ENCODE measurements around the gene DGKB.

DNA sequence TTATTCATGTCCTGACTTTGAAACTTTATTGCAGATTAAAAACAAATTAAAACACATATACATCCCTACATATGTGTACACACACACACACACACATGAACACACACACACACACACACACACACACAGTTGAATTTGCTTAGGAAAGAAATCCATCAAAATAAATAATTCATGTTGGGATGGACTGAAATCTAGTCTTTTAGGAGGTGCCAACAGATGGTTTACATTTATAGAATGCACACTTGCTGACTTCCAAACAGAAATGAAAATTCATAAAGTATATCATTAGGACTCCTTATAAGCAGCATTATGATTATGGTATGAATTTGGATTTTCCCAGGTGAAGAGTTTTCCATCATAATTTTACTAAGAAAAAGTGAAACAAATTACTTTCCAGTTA, 642.5 kb downstream of the DGKB start:
- TF ChIP-seq SMAD3 (CRISPR knock-in tag; IDR thresholded peaks at IDR 0.05; ENCODE audit: borderline replicate concordance) (no peak), NFATC4 (CRISPR knock-in tag; IDR thresholded peaks at IDR 0.05) (no peak), SMAD4 (CRISPR knock-in tag; IDR thresholded peaks at IDR 0.05) (no peak), ZNF396 (CRISPR knock-in tag; IDR thresholded peaks at IDR 0.05; ENCODE audit: borderline replicate concordance) (no peak), SP1 (CRISPR knock-in tag; conservative IDR thresholded peaks at IDR 0.05) (no peak)
- TF ChIP-seq, protein P1, sequence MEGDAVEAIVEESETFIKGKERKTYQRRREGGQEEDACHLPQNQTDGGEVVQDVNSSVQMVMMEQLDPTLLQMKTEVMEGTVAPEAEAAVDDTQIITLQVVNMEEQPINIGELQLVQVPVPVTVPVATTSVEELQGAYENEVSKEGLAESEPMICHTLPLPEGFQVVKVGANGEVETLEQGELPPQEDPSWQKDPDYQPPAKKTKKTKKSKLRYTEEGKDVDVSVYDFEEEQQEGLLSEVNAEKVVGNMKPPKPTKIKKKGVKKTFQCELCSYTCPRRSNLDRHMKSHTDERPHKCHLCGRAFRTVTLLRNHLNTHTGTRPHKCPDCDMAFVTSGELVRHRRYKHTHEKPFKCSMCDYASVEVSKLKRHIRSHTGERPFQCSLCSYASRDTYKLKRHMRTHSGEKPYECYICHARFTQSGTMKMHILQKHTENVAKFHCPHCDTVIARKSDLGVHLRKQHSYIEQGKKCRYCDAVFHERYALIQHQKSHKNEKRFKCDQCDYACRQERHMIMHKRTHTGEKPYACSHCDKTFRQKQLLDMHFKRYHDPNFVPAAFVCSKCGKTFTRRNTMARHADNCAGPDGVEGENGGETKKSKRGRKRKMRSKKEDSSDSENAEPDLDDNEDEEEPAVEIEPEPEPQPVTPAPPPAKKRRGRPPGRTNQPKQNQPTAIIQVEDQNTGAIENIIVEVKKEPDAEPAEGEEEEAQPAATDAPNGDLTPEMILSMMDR (IDR thresholded peaks at IDR 0.05) = no peak
- TF ChIP-seq, protein P2, sequence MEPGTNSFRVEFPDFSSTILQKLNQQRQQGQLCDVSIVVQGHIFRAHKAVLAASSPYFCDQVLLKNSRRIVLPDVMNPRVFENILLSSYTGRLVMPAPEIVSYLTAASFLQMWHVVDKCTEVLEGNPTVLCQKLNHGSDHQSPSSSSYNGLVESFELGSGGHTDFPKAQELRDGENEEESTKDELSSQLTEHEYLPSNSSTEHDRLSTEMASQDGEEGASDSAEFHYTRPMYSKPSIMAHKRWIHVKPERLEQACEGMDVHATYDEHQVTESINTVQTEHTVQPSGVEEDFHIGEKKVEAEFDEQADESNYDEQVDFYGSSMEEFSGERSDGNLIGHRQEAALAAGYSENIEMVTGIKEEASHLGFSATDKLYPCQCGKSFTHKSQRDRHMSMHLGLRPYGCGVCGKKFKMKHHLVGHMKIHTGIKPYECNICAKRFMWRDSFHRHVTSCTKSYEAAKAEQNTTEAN (CRISPR knock-in tag; IDR thresholded peaks at IDR 0.05) = no peak
- TF ChIP-seq, protein P3, sequence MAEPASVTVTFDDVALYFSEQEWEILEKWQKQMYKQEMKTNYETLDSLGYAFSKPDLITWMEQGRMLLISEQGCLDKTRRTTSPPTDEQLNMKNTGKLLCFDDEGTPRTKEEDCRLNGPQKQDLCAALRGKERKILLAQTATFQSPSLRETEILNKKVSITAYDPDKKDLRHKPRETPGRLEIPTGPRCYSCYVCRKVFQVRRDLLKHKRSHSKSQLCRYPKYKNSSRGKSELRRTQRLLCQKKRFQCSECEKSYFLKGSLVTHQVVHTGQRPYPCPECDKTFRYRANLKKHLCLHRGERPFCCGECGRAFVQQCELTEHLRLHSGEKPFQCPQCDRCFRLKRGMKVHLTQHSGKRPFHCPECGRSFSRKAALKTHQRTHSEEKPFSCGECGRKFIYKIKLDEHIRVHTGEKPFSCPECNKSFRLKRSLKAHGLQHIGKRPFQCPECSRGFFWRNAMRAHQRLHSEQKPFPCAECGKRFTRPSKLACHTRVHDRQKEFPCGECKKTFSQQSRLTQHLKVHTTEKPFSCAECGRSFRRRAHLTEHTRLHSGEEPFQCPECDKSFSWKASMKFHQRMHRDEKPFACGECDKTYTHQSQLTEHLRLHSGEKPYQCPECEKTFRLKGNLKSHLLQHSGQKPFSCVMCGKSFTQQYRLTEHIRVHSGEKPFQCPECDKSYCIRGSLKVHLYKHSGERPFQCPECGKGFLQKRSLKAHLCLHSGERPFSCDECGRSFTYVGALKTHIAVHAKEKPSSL (CRISPR knock-in tag; conservative IDR thresholded peaks at IDR 0.05) = no peak
- TF ChIP-seq, protein P4, sequence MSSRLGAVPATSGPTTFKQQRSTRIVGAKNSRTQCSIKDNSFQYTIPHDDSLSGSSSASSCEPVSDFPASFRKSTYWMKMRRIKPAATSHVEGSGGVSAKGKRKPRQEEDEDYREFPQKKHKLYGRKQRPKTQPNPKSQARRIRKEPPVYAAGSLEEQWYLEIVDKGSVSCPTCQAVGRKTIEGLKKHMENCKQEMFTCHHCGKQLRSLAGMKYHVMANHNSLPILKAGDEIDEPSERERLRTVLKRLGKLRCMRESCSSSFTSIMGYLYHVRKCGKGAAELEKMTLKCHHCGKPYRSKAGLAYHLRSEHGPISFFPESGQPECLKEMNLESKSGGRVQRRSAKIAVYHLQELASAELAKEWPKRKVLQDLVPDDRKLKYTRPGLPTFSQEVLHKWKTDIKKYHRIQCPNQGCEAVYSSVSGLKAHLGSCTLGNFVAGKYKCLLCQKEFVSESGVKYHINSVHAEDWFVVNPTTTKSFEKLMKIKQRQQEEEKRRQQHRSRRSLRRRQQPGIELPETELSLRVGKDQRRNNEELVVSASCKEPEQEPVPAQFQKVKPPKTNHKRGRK (CRISPR knock-in tag; IDR thresholded peaks at IDR 0.05; ENCODE audit: borderline replicate concordance) = no peak
- TF ChIP-seq, protein P5, sequence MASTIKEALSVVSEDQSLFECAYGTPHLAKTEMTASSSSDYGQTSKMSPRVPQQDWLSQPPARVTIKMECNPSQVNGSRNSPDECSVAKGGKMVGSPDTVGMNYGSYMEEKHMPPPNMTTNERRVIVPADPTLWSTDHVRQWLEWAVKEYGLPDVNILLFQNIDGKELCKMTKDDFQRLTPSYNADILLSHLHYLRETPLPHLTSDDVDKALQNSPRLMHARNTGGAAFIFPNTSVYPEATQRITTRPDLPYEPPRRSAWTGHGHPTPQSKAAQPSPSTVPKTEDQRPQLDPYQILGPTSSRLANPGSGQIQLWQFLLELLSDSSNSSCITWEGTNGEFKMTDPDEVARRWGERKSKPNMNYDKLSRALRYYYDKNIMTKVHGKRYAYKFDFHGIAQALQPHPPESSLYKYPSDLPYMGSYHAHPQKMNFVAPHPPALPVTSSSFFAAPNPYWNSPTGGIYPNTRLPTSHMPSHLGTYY (CRISPR knock-in tag; IDR thresholded peaks at IDR 0.05) = no peak
